Measurements from ENCODE around the gene MYZAP.

- TF ChIP-seq CTCF (conservative IDR thresholded peaks at IDR 0.05; ENCODE audit: low read depth, low read length) (no peak), EZH2 (IDR thresholded peaks at IDR 0.05; ENCODE audit: borderline replicate concordance, low read depth, low read length, poor library complexity, severe bottlenecking) (no peak)
These were observed 43.4 kb upstream of the MYZAP start for GRCh38 chr15:57548351-57548750.
